ENCODE measurements around the gene RNF141. TPM values are rescaled to one million over a fixed set of nuclear protein-coding genes. Genes with fewer than 3 reads are reported as not detected.

Gene RNF141
- polyA plus RNA-seq, 3 donors: 38.6 to 45.2 (median 40.1) TPM

GRCh38 chr11:10537600-10537999, 3.4 kb downstream of the RNF141 start:
- DNase-seq (ENCODE audit: extremely low read depth in 1 of 11, low read depth in 9 of 11, low spot score in 4 of 11): no peak

GRCh38 chr11:10534316-10534715, 6.7 kb downstream of the RNF141 start:
- DNase-seq (ENCODE audit: extremely low read depth in 1 of 11, low read depth in 9 of 11, low spot score in 4 of 11): no peak

GRCh38 chr11:10533323-10533722, 7.7 kb downstream of the RNF141 start:
- DNase-seq (ENCODE audit: extremely low read depth in 1 of 11, low read depth in 9 of 11, low spot score in 4 of 11): no peak

GRCh38 chr11:10532526-10532925, 8.5 kb downstream of the RNF141 start:
- no peak for DNase-seq (ENCODE audit: extremely low read depth in 1 of 11, low read depth in 9 of 11, low spot score in 4 of 11)

- DNase-seq (ENCODE audit: extremely low read depth in 1 of 11, low read depth in 9 of 11, low spot score in 4 of 11): no peak
These were observed 11.7 kb downstream of the RNF141 start for GRCh38 chr11:10529279-10529678.

- no peak for DNase-seq (ENCODE audit: extremely low read depth in 1 of 11, low read depth in 9 of 11, low spot score in 4 of 11)
These were observed 12.9 kb downstream of the RNF141 start for GRCh38 chr11:10528121-10528520.

- DNase-seq (ENCODE audit: extremely low read depth in 1 of 11, low read depth in 9 of 11, low spot score in 4 of 11): no peak
These were observed 13.7 kb downstream of the RNF141 start for GRCh38 chr11:10526974-10527918.

- peak in 4 of 11 donors; percentile 9 to 45 (median 27) for DNase-seq (ENCODE audit: extremely low read depth in 1 of 11, low read depth in 9 of 11, low spot score in 4 of 11)
These were observed 16.5 kb downstream of the RNF141 start for GRCh38 chr11:10524471-10524870.

- no peak for DNase-seq (ENCODE audit: extremely low read depth in 1 of 11, low read depth in 9 of 11, low spot score in 4 of 11)
These were observed 18.1 kb downstream of the RNF141 start for GRCh38 chr11:10522921-10523320.

GRCh38 chr11:10522276-10522675, 18.7 kb downstream of the RNF141 start:
- DNase-seq (ENCODE audit: extremely low read depth in 1 of 11, low read depth in 9 of 11, low spot score in 4 of 11): no peak

- no peak for DNase-seq (ENCODE audit: extremely low read depth in 1 of 11, low read depth in 9 of 11, low spot score in 4 of 11)
These were observed 20.4 kb downstream of the RNF141 start for GRCh38 chr11:10520562-10520961.

GRCh38 chr11:10519630-10520029, 21.4 kb downstream of the RNF141 start:
- DNase-seq (ENCODE audit: extremely low read depth in 1 of 11, low read depth in 9 of 11, low spot score in 4 of 11): no peak

GRCh38 chr11:10518891-10519290, 22.1 kb downstream of the RNF141 start:
- DNase-seq (ENCODE audit: extremely low read depth in 1 of 11, low read depth in 9 of 11, low spot score in 4 of 11): no peak

- no peak for DNase-seq (ENCODE audit: extremely low read depth in 1 of 11, low read depth in 9 of 11, low spot score in 4 of 11)
These were observed 22.9 kb downstream of the RNF141 start for GRCh38 chr11:10518123-10518522.

- DNase-seq (ENCODE audit: extremely low read depth in 1 of 11, low read depth in 9 of 11, low spot score in 4 of 11): no peak
These were observed 25.6 kb downstream of the RNF141 start for GRCh38 chr11:10515418-10515817.

GRCh38 chr11:10514709-10515108, 26.3 kb downstream of the RNF141 start:
- no peak for DNase-seq (ENCODE audit: extremely low read depth in 1 of 11, low read depth in 9 of 11, low spot score in 4 of 11)

GRCh38 chr11:10514202-10514601, 26.8 kb downstream of the RNF141 start:
- DNase-seq (ENCODE audit: extremely low read depth in 1 of 11, low read depth in 9 of 11, low spot score in 4 of 11): no peak

- no peak for DNase-seq (ENCODE audit: extremely low read depth in 1 of 11, low read depth in 9 of 11, low spot score in 4 of 11)
These were observed 29.8 kb downstream of the RNF141 start for GRCh38 chr11:10511181-10511621.

- DNase-seq (ENCODE audit: extremely low read depth in 1 of 11, low read depth in 9 of 11, low spot score in 4 of 11): no peak
These were observed 35.0 kb downstream of the RNF141 start for GRCh38 chr11:10506008-10506370.

GRCh38 chr11:10505278-10506007, 35.5 kb downstream of the RNF141 start:
- no peak for DNase-seq (ENCODE audit: extremely low read depth in 1 of 11, low read depth in 9 of 11, low spot score in 4 of 11)
